Trophoblast cell (in vitro differentiated cells and primary cell): ENCODE results near the gene SLC12A4.
"Not testable (repeated sequence)": the region's sequence is repeated elsewhere in the genome, so short reads cannot be mapped to it uniquely, and the experiment has no call there.

Experiments used
- DNase-seq, 2 donors: peaks; one replicate each; pipeline ENCODE4 v3.0.0-alpha.2; 2016
- H2AFZ ChIP-seq: 2 replicates; pipeline ENCODE4 v1.6.1; 2013; ENCODE audit warnings: low read length, moderate library complexity, mild to moderate bottlenecking; ENCODE audit not compliant: insufficient read depth, poor library complexity
- H2AK5ac ChIP-seq: 2 replicates; pipeline ENCODE4 v1.6.1; 2013; ENCODE audit warnings: mild to moderate bottlenecking, low read length
- H2BK120ac ChIP-seq: 2 replicates; pipeline ENCODE4 v1.6.1; 2013; ENCODE audit warnings: low read length, mild to moderate bottlenecking, moderate library complexity; ENCODE audit not compliant: insufficient read depth, poor library complexity
- H2BK12ac ChIP-seq: 2 replicates; pipeline ENCODE4 v1.6.1; 2013; ENCODE audit warnings: mild to moderate bottlenecking, low read length, moderate library complexity
- H2BK5ac ChIP-seq: 2 replicates; pipeline ENCODE4 v1.6.1; 2013; ENCODE audit warnings: low read length, low read depth, moderate library complexity, mild to moderate bottlenecking; ENCODE audit not compliant: poor library complexity
- H3K14ac ChIP-seq: 2 replicates; pipeline ENCODE4 v1.6.1; 2013; ENCODE audit warnings: mild to moderate bottlenecking, low read length
- H3K18ac ChIP-seq: 2 replicates; pipeline ENCODE4 v1.6.1; 2013; ENCODE audit warnings: mild to moderate bottlenecking, low read length
- H3K23ac ChIP-seq: 2 replicates; pipeline ENCODE4 v1.6.1; 2013; ENCODE audit warnings: low read length
- H3K27ac ChIP-seq: 2 replicates; pipeline ENCODE4 v1.5.1; 2013; ENCODE audit warnings: low read depth, mild to moderate bottlenecking, inconsistent platforms, low read length, moderate library complexity
- H3K27me3 ChIP-seq: 2 replicates; pipeline ENCODE4 v1.6.1; 2013; ENCODE audit warnings: inconsistent platforms, mild to moderate bottlenecking, low read length, moderate library complexity; ENCODE audit not compliant: insufficient read depth
- H3K36me3 ChIP-seq, 2 experiments: 1 replicate in 1 of 2; 2 replicates in 1 of 2; pipeline ENCODE4 v1.6.1; 2013; ENCODE audit warnings: low read length in 2 of 2, mild to moderate bottlenecking in 2 of 2, moderate library complexity in 1 of 2; ENCODE audit not compliant: insufficient read depth in 2 of 2, control insufficient read depth in 1 of 2
- H3K4ac ChIP-seq: 2 replicates; pipeline ENCODE4 v1.6.1; 2013; ENCODE audit warnings: low read depth, mild to moderate bottlenecking, low read length, moderate library complexity
- H3K4me1 ChIP-seq, 2 experiments: 1 replicate in 1 of 2; 2 replicates in 1 of 2; pipeline ENCODE4 v1.6.1; 2013; ENCODE audit warnings: low read length in 2 of 2, mild to moderate bottlenecking in 2 of 2, moderate library complexity in 1 of 2; ENCODE audit not compliant: insufficient read depth in 2 of 2, control insufficient read depth in 1 of 2
- H3K4me2 ChIP-seq: 2 replicates; pipeline ENCODE4 v1.6.1; 2013; ENCODE audit warnings: inconsistent platforms, mild to moderate bottlenecking, low read length, moderate library complexity
- H3K4me3 ChIP-seq: 2 replicates; pipeline ENCODE4 v1.5.1; 2013; ENCODE audit warnings: mild to moderate bottlenecking, low read depth, low read length, inconsistent platforms
- H3K79me1 ChIP-seq: one replicate; pipeline ENCODE4 v1.6.1; 2013; ENCODE audit warnings: low read length
- H3K79me2 ChIP-seq: 2 replicates; pipeline ENCODE4 v1.6.1; 2013; ENCODE audit warnings: low read length, mild to moderate bottlenecking; ENCODE audit not compliant: control insufficient read depth, insufficient read depth, poor library complexity
- H3K9ac ChIP-seq: 2 replicates; pipeline ENCODE4 v1.6.1; 2013; ENCODE audit warnings: mild to moderate bottlenecking, low read length
- H3K9me3 ChIP-seq: 2 replicates; pipeline ENCODE4 v1.6.1; 2013; ENCODE audit warnings: low read depth, mild to moderate bottlenecking, control low read depth, inconsistent platforms, low read length; ENCODE audit not compliant: insufficient read depth
- H4K12ac ChIP-seq: 2 replicates; pipeline ENCODE4 v1.6.1; 2013; ENCODE audit warnings: low read depth, mild to moderate bottlenecking, low read length, moderate library complexity
- H4K8ac ChIP-seq: 2 replicates; pipeline ENCODE4 v1.6.1; 2013; ENCODE audit warnings: low read depth, mild to moderate bottlenecking, low read length, moderate library complexity
- H4K91ac ChIP-seq: one replicate; pipeline ENCODE4 v1.6.1; 2013; ENCODE audit warnings: low read depth, mild to moderate bottlenecking, low read length, moderate library complexity
- WGBS: extraction: QIAGEN DNeasy Blood & Tissue Kit; methylation state at CpG from one replicate; pipeline ENCODE4 v1.1.7; 2013; ENCODE audit warnings: missing lambda C conversion rate; ENCODE audit not compliant: insufficient read length, insufficient coverage; ENCODE audit errors: extremely low coverage; 5-methylcytosine and 5-hydroxymethylcytosine counted together

The SLC12A4 gene

GRCh38 chr16:67937713-67938112 lies 30.7 kb downstream of the SLC12A4 start:
- not testable (repeated sequence) for H2AK5ac ChIP-seq, H2AFZ ChIP-seq, H3K9ac ChIP-seq, H3K4ac ChIP-seq, H4K91ac ChIP-seq, H3K4me2 ChIP-seq, H3K4me3 ChIP-seq, H3K79me2 ChIP-seq, H3K14ac ChIP-seq, H4K12ac ChIP-seq, DNase-seq, H2BK12ac ChIP-seq, H3K27ac ChIP-seq, H3K9me3 ChIP-seq, H2BK5ac ChIP-seq, H4K8ac ChIP-seq, H2BK120ac ChIP-seq, H3K23ac ChIP-seq, H3K18ac ChIP-seq, H3K27me3 ChIP-seq
- Histone ChIP-seq H3K4me1 (peaks cover 16 to 17% of the 10 kb centered on the region in 2 experiments), H3K36me3 (peaks cover 29 to 31% of the 10 kb centered on the region in 2 experiments), H3K79me1 (peaks cover 12% of the 10 kb centered on the region)
- no CpG with 5 or more reads among the region's 5 CpGs for WGBS

GRCh38 chr16:67936880-67937605 lies 31.4 kb downstream of the SLC12A4 start:
- peak; percentile 48 to 75 for DNase-seq
- Histone ChIP-seq H3K27me3 (no peaks in the 10 kb centered on the region), H3K14ac (peak overlapping the region; percentile 62), H4K8ac (peak overlapping the region; percentile 66), H3K23ac (no peak overlapping the region), H3K4me3 (peak overlapping the region; percentile 97), H3K4me1 (peaks cover 16 to 17% of the 10 kb centered on the region in 2 experiments), H2BK5ac (peak overlapping the region; percentile 28), H3K9ac (peak overlapping the region; percentile 71), H2BK12ac (no peak overlapping the region), H3K4ac (no peak overlapping the region), H3K4me2 (peak overlapping the region; percentile 63), H2AFZ (peak overlapping the region; percentile 18), H3K79me2 (peaks cover 10% of the 10 kb centered on the region), H3K27ac (peak overlapping the region; percentile 55), H2AK5ac (no peak overlapping the region), H3K79me1 (peaks cover 12% of the 10 kb centered on the region), H4K91ac (no peak overlapping the region), H3K36me3 (peaks cover 22 to 24% of the 10 kb centered on the region in 2 experiments), H2BK120ac (no peak overlapping the region), H4K12ac (peak overlapping the region; percentile 79), H3K18ac (peak overlapping the region; percentile 28), H3K9me3 (no peaks in the 10 kb centered on the region)
- WGBS: no CpG with 5 or more reads among the region's 6 CpGs

- Histone ChIP-seq H3K23ac (no peak within 1 kb of the TSS), H3K79me1 (peaks cover 12% of the 10 kb centered on the region), H3K9ac (peak within 1 kb of the TSS; percentile 92), H3K27ac (peak within 1 kb of the TSS; percentile 55), H4K12ac (peak within 1 kb of the TSS; percentile 79), H3K4me1 (peaks cover 16 to 17% of the 10 kb centered on the region in 2 experiments), H2BK120ac (peak within 1 kb of the TSS; percentile 33), H3K27me3 (no peaks in the 10 kb centered on the region), H3K4ac (peak within 1 kb of the TSS; percentile 59), H3K36me3 (peaks cover 15 to 17% of the 10 kb centered on the region in 2 experiments), H2BK12ac (no peak within 1 kb of the TSS), H3K14ac (peak within 1 kb of the TSS; percentile 62), H3K9me3 (no peaks in the 10 kb centered on the region), H3K18ac (peak within 1 kb of the TSS; percentile 34), H4K91ac (peak within 1 kb of the TSS; percentile 63), H4K8ac (peak within 1 kb of the TSS; percentile 66), H2BK5ac (peak within 1 kb of the TSS; percentile 28), H2AK5ac (peak within 1 kb of the TSS; percentile 28), H3K4me3 (peak within 1 kb of the TSS; percentile 97), H3K4me2 (peak within 1 kb of the TSS; percentile 63), H3K79me2 (peaks cover 10% of the 10 kb centered on the region), H2AFZ (peak within 1 kb of the TSS; percentile 18)
- DNase-seq: peak in 1 of 2 donors; percentile 32
- no CpG with 5 or more reads among the region's 54 CpGs for WGBS
These were observed 32.1 kb downstream of the SLC12A4 start, which contains the start of gene PSMB10 for GRCh38 chr16:67936124-67936879. Gene PSMB10, minus strand, starts transcription at chr16:67936850. Its CDS starts 101 bp downstream, at chr16:67936749.

GRCh38 chr16:67935402-67936123 lies 32.9 kb downstream of the SLC12A4 start:
- H3K23ac ChIP-seq: no peak overlapping the region
- peak overlapping the region; percentile 63 for H4K91ac ChIP-seq

More at GRCh38 chr16:67935402-67936123, 32.9 kb downstream of the SLC12A4 start:
- peak; percentile 95 to 97 for DNase-seq
- no CpG with 5 or more reads among the region's 55 CpGs for WGBS
- Histone ChIP-seq H3K9me3 (peaks cover 2% of the 10 kb centered on the region), H3K27me3 (no peaks in the 10 kb centered on the region), H3K4me2 (peak overlapping the region; percentile 89), H3K79me1 (peaks cover 12% of the 10 kb centered on the region), H3K9ac (peak overlapping the region; percentile 92), H3K4me1 (peaks cover 16 to 17% of the 10 kb centered on the region in 2 experiments), H2BK12ac (no peak overlapping the region), H3K27ac (peak overlapping the region; percentile 55), H3K4me3 (peak overlapping the region; percentile 97), H3K4ac (peak overlapping the region; percentile 59), H2AFZ (peak overlapping the region; percentile 18), H4K12ac (peak overlapping the region; percentile 79), H2BK120ac (peak overlapping the region; percentile 33), H4K8ac (peak overlapping the region; percentile 66), H2AK5ac (peak overlapping the region; percentile 14), H3K14ac (peak overlapping the region; percentile 62), H3K18ac (peak overlapping the region; percentile 34), H2BK5ac (peak overlapping the region; percentile 18), H3K36me3 (peaks cover 13 to 15% of the 10 kb centered on the region in 2 experiments), H3K79me2 (peaks cover 10% of the 10 kb centered on the region)
